ENCODE results near the gene OR5AU1. TPM values are rescaled to one million over a fixed set of nuclear protein-coding genes. Genes with fewer than 3 reads are reported as not detected.

The OR5AU1 gene
- total RNA-seq, 1 experiment from 2014 or later: not detected

GRCh38 chr14:21107283-21107800, 48.5 kb downstream of the OR5AU1 start:
- ChIA-PET CTCF (interaction anchor here (0.8 to 2.4 kb wide), 7 partner anchors 12 to 132 kb away, joined by 3 to 16 read pairs (median 5); no protein-coding TSS in a partner anchor), RAD21 (ENCODE audit: low non-redundant PET in 1 of 2, low total read pairs in 2 of 2, uncharacterized antibody in 2 of 2, unreplicated experiment in 2 of 2) (interaction anchor here in 1 of 2 experiments (0.8 kb wide), 1 partner anchor 30 kb away, joined by 3 read pairs; no protein-coding TSS in a partner anchor), POLR2A (interaction anchor here (2.0 kb wide), 1 partner anchor 93 kb away, joined by 4 read pairs; no protein-coding TSS in a partner anchor)
- peak overlapping the region; percentile 97 for H2AFZ ChIP-seq (ENCODE audit: low read depth, low read length, poor library complexity, severe bottlenecking)
- peak overlapping the region; percentile 22; the same call in 1 of the 2 replicates for H3K9ac ChIP-seq (ENCODE audit: low read length)
- no peaks in the 10 kb centered on the region for H3K9me2 ChIP-seq (ENCODE audit: insufficient read depth)
- BruUV-seq (replicated peaks): no TSS peak
- H4K20me1 ChIP-seq (ENCODE audit: insufficient read depth): no peaks in the 10 kb centered on the region
- H3K4me1 ChIP-seq (ENCODE audit: control insufficient read depth in 1 of 2, insufficient read depth in 2 of 2, low read length in 2 of 2): peaks cover 41 to 56% of the 10 kb centered on the region in 2 experiments
- H3K79me2 ChIP-seq (ENCODE audit: insufficient read depth, low read length): no peaks in the 10 kb centered on the region
- no peaks in the 10 kb centered on the region for H3K27me3 ChIP-seq (ENCODE audit: insufficient read depth, low read length)
- H3K9me3 ChIP-seq (ENCODE audit: control insufficient read depth in 1 of 2, insufficient read depth in 1 of 2, low read depth in 1 of 2, low read length in 2 of 2): no peaks in the 10 kb centered on the region
- ATAC-seq (peak; percentile 19), DNase-seq (ENCODE audit: low read depth, low spot score) (peak; percentile 51)
- peak overlapping the region; percentile 67 for H3K27ac ChIP-seq (ENCODE audit: low read depth, low read length)
- peak overlapping the region; percentile 66 for H3K4me2 ChIP-seq (ENCODE audit: low read length)
- TF ChIP-seq ZFX (IDR thresholded peaks at IDR 0.05) (peak; percentile 13), EZH2 (IDR thresholded peaks at IDR 0.05) (no peak), SIN3A (IDR thresholded peaks at IDR 0.05; ENCODE audit: low read depth) (no peak), EGR1 (IDR thresholded peaks at IDR 0.05; ENCODE audit: low read depth) (no peak)
- peak overlapping the region in 1 of 2 experiments; percentile 13; a peak in 1 of 4 replicates for H3K4me3 ChIP-seq (replicated peaks in 1 of 2; ENCODE audit: low read depth in 1 of 2, low read length in 2 of 2)
- no peaks in the 10 kb centered on the region for H3K36me3 ChIP-seq (ENCODE audit: control insufficient read depth in 1 of 2, insufficient read depth in 2 of 2, low read length in 2 of 2)
- intact Hi-C loops (cut with micrococcal nuclease): loop anchor here (1.0 to 10.0 kb wide), 2 partner anchors 93 to 253 kb away; no protein-coding TSS in a partner anchor

- peak overlapping the region in 1 of 2 experiments; percentile 13; a peak in 1 of 4 replicates for H3K4me3 ChIP-seq (replicated peaks in 1 of 2; ENCODE audit: low read depth in 1 of 2, low read length in 2 of 2)
- CTCF ChIA-PET: interaction anchor here (0.8 to 3.0 kb wide), 8 partner anchors 11 to 132 kb away, joined by 3 to 59 read pairs (median 8); no protein-coding TSS in a partner anchor
- intact Hi-C loops (cut with micrococcal nuclease): loop anchor here (1.0 to 10.0 kb wide), 2 partner anchors 92 to 252 kb away; no protein-coding TSS in a partner anchor
- TF ChIP-seq POLR2A (IDR thresholded peaks at IDR 0.05; ENCODE audit: borderline replicate concordance, extremely low read depth, insufficient read depth, insufficient read length) (no peak), REST (IDR thresholded peaks at IDR 0.05; ENCODE audit: low read depth) (no peak), ZFX (IDR thresholded peaks at IDR 0.05) (peak; percentile 47; the same call in 1 of the 2 replicates), POLR2AphosphoS5 (IDR thresholded peaks at IDR 0.05; ENCODE audit: low read depth, low read length) (0 out of 2 replicates have a peak, but pooled peaks have one; percentile 13), SP1 (IDR thresholded peaks at IDR 0.05; ENCODE audit: low read depth) (no peak), RAD21 (IDR thresholded peaks at IDR 0.05; ENCODE audit: low read depth) (peak; percentile 80), CTCF (IDR thresholded peaks at IDR 0.05 in 2 of 3, conservative IDR thresholded peaks at IDR 0.05 in 1 of 3; ENCODE audit: borderline replicate concordance in 1 of 3, insufficient read depth in 1 of 3, low read depth in 2 of 3, low read length in 2 of 3) (peak; percentile 80 to 97 (median 91)), ATF3 (IDR thresholded peaks at IDR 0.05) (no peak), SRF (IDR thresholded peaks at IDR 0.05; ENCODE audit: low read depth) (no peak)
These were observed 49.2 kb downstream of the OR5AU1 start for GRCh38 chr14:21106498-21107282.

More at GRCh38 chr14:21106498-21107282, 49.2 kb downstream of the OR5AU1 start:
- no TSS peak for BruUV-seq (replicated peaks)
- Histone ChIP-seq H2AFZ (ENCODE audit: low read depth, low read length, poor library complexity, severe bottlenecking) (peak overlapping the region; percentile 97), H3K9ac (ENCODE audit: low read length) (peak overlapping the region; percentile 22; the same call in 1 of the 2 replicates), H4K20me1 (ENCODE audit: insufficient read depth) (no peaks in the 10 kb centered on the region), H3K4me1 (ENCODE audit: control insufficient read depth in 1 of 2, insufficient read depth in 2 of 2, low read length in 2 of 2) (peaks cover 47 to 63% of the 10 kb centered on the region in 2 experiments), H3K36me3 (ENCODE audit: control insufficient read depth in 1 of 2, insufficient read depth in 2 of 2, low read length in 2 of 2) (no peaks in the 10 kb centered on the region), H3K79me2 (ENCODE audit: insufficient read depth, low read length) (no peaks in the 10 kb centered on the region), H3K4me2 (ENCODE audit: low read length) (peak overlapping the region; percentile 66), H3K27me3 (ENCODE audit: insufficient read depth, low read length) (no peaks in the 10 kb centered on the region), H3K9me2 (ENCODE audit: insufficient read depth) (no peaks in the 10 kb centered on the region), H3K27ac (ENCODE audit: low read depth, low read length) (peak overlapping the region; percentile 67), H3K9me3 (ENCODE audit: control insufficient read depth in 1 of 2, insufficient read depth in 1 of 2, low read depth in 1 of 2, low read length in 2 of 2) (no peaks in the 10 kb centered on the region)
- ATAC-seq: peak; percentile 48
- peak; percentile 79 for DNase-seq (ENCODE audit: low read depth, low spot score)
- RAD21 ChIA-PET (ENCODE audit: low non-redundant PET in 1 of 2, low total read pairs in 2 of 2, uncharacterized antibody in 2 of 2, unreplicated experiment in 2 of 2): interaction anchor here in 1 of 2 experiments (0.8 kb wide), 1 partner anchor 30 kb away, joined by 3 read pairs; no protein-coding TSS in a partner anchor
- POLR2A ChIA-PET: no interaction called here

Data from HCT116 (cell line).